ENCODE data around the gene PODXL2. TPM values are rescaled to one million over a fixed set of nuclear protein-coding genes. Genes with fewer than 3 reads are reported as not detected.

PODXL2 gene
- total RNA-seq, 1 experiment from 2014 or later: 5.7 TPM

DNA sequence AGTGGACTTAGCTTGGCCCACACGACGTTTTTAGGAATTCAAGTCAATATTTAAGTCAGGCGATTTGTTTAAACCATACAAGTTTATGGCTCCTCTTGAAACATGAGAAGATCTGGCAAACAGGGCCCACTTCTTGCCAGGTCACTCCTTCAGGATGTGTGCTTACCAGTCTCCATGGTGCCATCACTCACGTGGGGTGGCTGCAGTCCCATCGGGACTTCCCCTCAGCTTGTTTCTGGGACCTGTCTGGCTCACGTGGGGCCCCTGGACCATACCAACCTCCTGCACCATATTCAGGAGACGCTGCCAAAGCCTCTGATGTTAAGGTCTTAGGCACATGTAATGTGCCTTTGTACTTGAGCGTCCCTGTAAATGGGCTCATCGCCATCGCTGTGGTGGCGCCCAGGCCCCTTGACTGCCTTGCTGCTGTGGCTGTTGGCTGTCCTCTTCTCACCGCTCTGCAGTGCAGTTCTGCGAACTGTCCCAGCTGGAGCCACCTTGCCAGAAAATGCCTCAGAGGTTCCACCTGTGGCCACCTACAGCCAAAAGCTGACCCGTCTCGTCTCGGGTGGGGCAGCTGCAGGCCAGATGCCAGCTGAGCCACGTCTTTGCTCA lies 21.9 kb upstream of the PODXL2 start:
- no peak for TF ChIP-seq SP1 (IDR thresholded peaks at IDR 0.05; ENCODE audit: low read depth)
- TF ChIP-seq MAX (IDR thresholded peaks at IDR 0.05): no peak
- no peak for TF ChIP-seq EGR1 (IDR thresholded peaks at IDR 0.05; ENCODE audit: low read depth)
- TF ChIP-seq EZH2 (IDR thresholded peaks at IDR 0.05): no peak
- TF ChIP-seq YY1 (IDR thresholded peaks at IDR 0.05; ENCODE audit: extremely low read depth, insufficient replicate concordance, low read depth, low read length): no peak
- no peak for TF ChIP-seq TCF7L2 (IDR thresholded peaks at IDR 0.05; ENCODE audit: borderline replicate concordance, extremely low read depth, insufficient read depth, insufficient read length)
- TF ChIP-seq RAD21 (IDR thresholded peaks at IDR 0.05; ENCODE audit: low read depth): no peak
- no peak for TF ChIP-seq POLR2AphosphoS5 (IDR thresholded peaks at IDR 0.05; ENCODE audit: low read depth, low read length)
- TF ChIP-seq ZBTB33 (IDR thresholded peaks at IDR 0.05; ENCODE audit: extremely low read depth, insufficient replicate concordance, low read length): no peak
- TF ChIP-seq EZH2phosphoT487 (IDR thresholded peaks at IDR 0.05; ENCODE audit: borderline replicate concordance): no peak
- no peak for TF ChIP-seq CEBPB (IDR thresholded peaks at IDR 0.05; ENCODE audit: low read depth)
- TF ChIP-seq SRF (IDR thresholded peaks at IDR 0.05; ENCODE audit: low read depth): no peak
- no peak for TF ChIP-seq SIN3A (IDR thresholded peaks at IDR 0.05; ENCODE audit: low read depth)
- no peak for TF ChIP-seq CBX3 (IDR thresholded peaks at IDR 0.05; ENCODE audit: low read depth)
- no peak for TF ChIP-seq ZFX (IDR thresholded peaks at IDR 0.05)
- no peak for TF ChIP-seq FOSL1 (IDR thresholded peaks at IDR 0.05; ENCODE audit: low read depth)
- no peak for TF ChIP-seq ELF1 (IDR thresholded peaks at IDR 0.05; ENCODE audit: borderline replicate concordance, low read depth)
- TF ChIP-seq ZNF274 (IDR thresholded peaks at IDR 0.05; ENCODE audit: low read depth, low read length): no peak
- TF ChIP-seq JUND (IDR thresholded peaks at IDR 0.05): no peak
- TF ChIP-seq, protein P1, sequence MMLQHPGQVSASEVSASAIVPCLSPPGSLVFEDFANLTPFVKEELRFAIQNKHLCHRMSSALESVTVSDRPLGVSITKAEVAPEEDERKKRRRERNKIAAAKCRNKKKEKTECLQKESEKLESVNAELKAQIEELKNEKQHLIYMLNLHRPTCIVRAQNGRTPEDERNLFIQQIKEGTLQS (IDR thresholded peaks at IDR 0.05): no peak
- Histone ChIP-seq H3K27me3 (ENCODE audit: insufficient read depth, low read length) (no peaks in the 10 kb centered on the region), H3K27ac (ENCODE audit: low read depth, low read length) (no peak overlapping the region), H3K36me3 (ENCODE audit: control insufficient read depth in 1 of 2, insufficient read depth in 2 of 2, low read length in 2 of 2) (peaks cover 42 to 74% of the 10 kb centered on the region in 2 experiments), H3K4me3 (replicated peaks in 1 of 2; ENCODE audit: low read depth in 1 of 2, low read length in 2 of 2) (no peak overlapping the region), H3K9me3 (ENCODE audit: control insufficient read depth in 1 of 2, insufficient read depth in 1 of 2, low read depth in 1 of 2, low read length in 2 of 2) (no peaks in the 10 kb centered on the region), H3K4me1 (ENCODE audit: control insufficient read depth in 1 of 2, insufficient read depth in 2 of 2, low read length in 2 of 2) (no peaks in the 10 kb centered on the region), H2AFZ (ENCODE audit: low read depth, low read length, poor library complexity, severe bottlenecking) (no peak overlapping the region), H3K4me2 (ENCODE audit: low read length) (no peak overlapping the region), H3K79me2 (ENCODE audit: insufficient read depth, low read length) (peaks cover 51% of the 10 kb centered on the region), H3K9me2 (ENCODE audit: insufficient read depth) (no peaks in the 10 kb centered on the region), H3K9ac (ENCODE audit: low read length) (no peak overlapping the region), H4K20me1 (ENCODE audit: insufficient read depth) (no peaks in the 10 kb centered on the region)
- RAD21 ChIA-PET (ENCODE audit: low non-redundant PET in 1 of 2, low total read pairs in 2 of 2, uncharacterized antibody in 2 of 2, unreplicated experiment in 2 of 2): no interaction called here
- intact Hi-C loops (cut with micrococcal nuclease): no loop called here
- no TSS peak for BruUV-seq (replicated peaks)
- no peak; the same call in 1 of the 2 replicates for ATAC-seq
- POLR2A ChIA-PET: no interaction called here
- CTCF ChIA-PET: no interaction called here
- no peak for DNase-seq (ENCODE audit: low read depth, low spot score)
